ENCODE measurements around the gene DAAM1. TPM values are rescaled to one million over a fixed set of nuclear protein-coding genes. Genes with fewer than 3 reads are reported as not detected.

DAAM1 gene
- total RNA-seq, 1 donor from 2014 or later = 38.0 TPM

DNA sequence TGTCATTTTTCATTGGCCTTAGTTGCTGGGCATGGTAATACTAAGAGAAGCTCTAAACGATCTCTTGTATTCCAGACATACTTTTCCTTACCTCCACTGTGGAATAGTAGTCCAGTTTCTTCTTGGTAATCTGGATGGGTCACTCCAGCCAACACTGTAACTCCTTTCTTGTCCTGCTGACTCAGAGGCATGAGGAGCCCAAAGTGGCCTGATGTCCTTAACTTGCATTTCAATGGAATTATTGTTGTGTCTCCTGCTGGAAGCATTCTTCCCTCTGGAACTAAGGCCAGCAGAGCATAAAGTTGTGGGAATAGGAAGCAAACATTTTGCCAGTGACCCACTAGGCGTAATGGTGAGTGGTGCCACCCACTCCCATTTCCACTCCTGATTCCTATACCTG is 33.1 kb downstream of the DAAM1 start:
- DNase-seq (ENCODE audit: low read depth) (peak; percentile 23), FAIRE-seq (no peak)
- H3K79me2 ChIP-seq (ENCODE audit: insufficient read depth, low read length) = peaks cover 73% of the 10 kb centered on the region
- TF ChIP-seq, protein P1, sequence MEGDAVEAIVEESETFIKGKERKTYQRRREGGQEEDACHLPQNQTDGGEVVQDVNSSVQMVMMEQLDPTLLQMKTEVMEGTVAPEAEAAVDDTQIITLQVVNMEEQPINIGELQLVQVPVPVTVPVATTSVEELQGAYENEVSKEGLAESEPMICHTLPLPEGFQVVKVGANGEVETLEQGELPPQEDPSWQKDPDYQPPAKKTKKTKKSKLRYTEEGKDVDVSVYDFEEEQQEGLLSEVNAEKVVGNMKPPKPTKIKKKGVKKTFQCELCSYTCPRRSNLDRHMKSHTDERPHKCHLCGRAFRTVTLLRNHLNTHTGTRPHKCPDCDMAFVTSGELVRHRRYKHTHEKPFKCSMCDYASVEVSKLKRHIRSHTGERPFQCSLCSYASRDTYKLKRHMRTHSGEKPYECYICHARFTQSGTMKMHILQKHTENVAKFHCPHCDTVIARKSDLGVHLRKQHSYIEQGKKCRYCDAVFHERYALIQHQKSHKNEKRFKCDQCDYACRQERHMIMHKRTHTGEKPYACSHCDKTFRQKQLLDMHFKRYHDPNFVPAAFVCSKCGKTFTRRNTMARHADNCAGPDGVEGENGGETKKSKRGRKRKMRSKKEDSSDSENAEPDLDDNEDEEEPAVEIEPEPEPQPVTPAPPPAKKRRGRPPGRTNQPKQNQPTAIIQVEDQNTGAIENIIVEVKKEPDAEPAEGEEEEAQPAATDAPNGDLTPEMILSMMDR (IDR thresholded peaks at IDR 0.05; ENCODE audit: insufficient read depth, low read depth, low read length) = no peak
- no peak for TF ChIP-seq EZH2 (IDR thresholded peaks at IDR 0.05; ENCODE audit: insufficient read depth, low read length)
- Mint-ChIP-seq H3K4me1 (ENCODE audit: low read depth, unreplicated experiment) (peaks cover 15% of the 10 kb centered on the region), H3K4me3 (ENCODE audit: unreplicated experiment) (no peak overlapping the region), H3K27ac (ENCODE audit: unreplicated experiment) (no peak overlapping the region), H3K27me3 (ENCODE audit: low read depth, unreplicated experiment) (no peaks in the 10 kb centered on the region), H3K36me3 (ENCODE audit: low read depth, unreplicated experiment) (peaks cover 15% of the 10 kb centered on the region), H3K9me3 (ENCODE audit: unreplicated experiment) (no peaks in the 10 kb centered on the region)
- no peaks in the 10 kb centered on the region for H3K9me3 ChIP-seq (ENCODE audit: insufficient read depth, low read depth, low read length)
- H3K36me3 ChIP-seq (ENCODE audit: insufficient read depth, low read length) = no peaks in the 10 kb centered on the region
- H3K4me1 ChIP-seq (ENCODE audit: insufficient read depth, low read length) = no peaks in the 10 kb centered on the region
- H4K20me1 ChIP-seq (ENCODE audit: insufficient read depth, low read length) = peaks cover 57% of the 10 kb centered on the region
- H3K27me3 ChIP-seq (ENCODE audit: insufficient read depth, low read length) = no peaks in the 10 kb centered on the region
- no peak overlapping the region for H2AFZ ChIP-seq (ENCODE audit: low read depth, low read length)
- no peak overlapping the region for H3K4me2 ChIP-seq (ENCODE audit: low read length)
- H3K4me3 ChIP-seq (ENCODE audit: insufficient read depth, low read depth, low read length) = no peak overlapping the region
- H3K9ac ChIP-seq (ENCODE audit: low read length) = no peak overlapping the region
- no peak overlapping the region for H3K27ac ChIP-seq (ENCODE audit: low read depth, low read length)

DNA sequence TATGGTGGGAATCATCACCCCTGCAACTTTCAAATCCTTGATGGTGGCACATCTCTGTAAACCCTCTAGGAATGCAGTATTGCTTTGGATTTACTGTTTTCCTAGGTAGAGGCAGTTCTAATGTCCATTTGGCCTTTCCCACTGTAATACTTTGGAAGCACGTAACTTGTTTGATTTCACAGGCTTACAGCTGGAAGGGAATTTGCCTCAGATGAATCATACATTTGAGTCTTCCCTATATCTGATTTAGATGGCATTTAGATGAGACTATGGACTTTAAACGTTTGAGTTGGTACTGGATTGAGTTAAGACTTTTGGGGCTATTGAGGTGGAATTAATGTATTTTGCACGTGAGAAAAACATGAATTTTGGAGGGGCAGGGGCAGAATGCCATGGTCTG is 35.9 kb downstream of the DAAM1 start:
- H3K79me2 ChIP-seq (ENCODE audit: insufficient read depth, low read length) = peaks cover 69% of the 10 kb centered on the region
- no peaks in the 10 kb centered on the region for H3K9me3 ChIP-seq (ENCODE audit: insufficient read depth, low read depth, low read length)
- no peak for TF ChIP-seq EZH2 (IDR thresholded peaks at IDR 0.05; ENCODE audit: insufficient read depth, low read length)
- TF ChIP-seq, protein P1 (IDR thresholded peaks at IDR 0.05; ENCODE audit: insufficient read depth, low read depth, low read length) = no peak
- no peak overlapping the region for H3K4me2 ChIP-seq (ENCODE audit: low read length)
- no peaks in the 10 kb centered on the region for H3K36me3 ChIP-seq (ENCODE audit: insufficient read depth, low read length)
- no peak overlapping the region for H3K27ac Mint-ChIP-seq (ENCODE audit: unreplicated experiment)
- no peaks in the 10 kb centered on the region for H3K4me1 ChIP-seq (ENCODE audit: insufficient read depth, low read length)
- no peak overlapping the region for H2AFZ ChIP-seq (ENCODE audit: low read depth, low read length)
- peak; percentile 46 for DNase-seq (ENCODE audit: low read depth)
- no peak overlapping the region for H3K4me3 ChIP-seq (ENCODE audit: insufficient read depth, low read depth, low read length)
- peaks cover 65% of the 10 kb centered on the region for H4K20me1 ChIP-seq (ENCODE audit: insufficient read depth, low read length)
- H3K27me3 Mint-ChIP-seq (ENCODE audit: low read depth, unreplicated experiment) = no peaks in the 10 kb centered on the region
- H3K4me3 Mint-ChIP-seq (ENCODE audit: unreplicated experiment) = no peak overlapping the region
- no peak overlapping the region for H3K27ac ChIP-seq (ENCODE audit: low read depth, low read length)
- no peak for FAIRE-seq
- H3K36me3 Mint-ChIP-seq (ENCODE audit: low read depth, unreplicated experiment) = peaks cover 15% of the 10 kb centered on the region
- H3K4me1 Mint-ChIP-seq (ENCODE audit: low read depth, unreplicated experiment) = peaks cover 22% of the 10 kb centered on the region
- no peaks in the 10 kb centered on the region for H3K27me3 ChIP-seq (ENCODE audit: insufficient read depth, low read length)
- H3K9me3 Mint-ChIP-seq (ENCODE audit: unreplicated experiment) = no peaks in the 10 kb centered on the region
- H3K9ac ChIP-seq (ENCODE audit: low read length) = no peak overlapping the region

DNA sequence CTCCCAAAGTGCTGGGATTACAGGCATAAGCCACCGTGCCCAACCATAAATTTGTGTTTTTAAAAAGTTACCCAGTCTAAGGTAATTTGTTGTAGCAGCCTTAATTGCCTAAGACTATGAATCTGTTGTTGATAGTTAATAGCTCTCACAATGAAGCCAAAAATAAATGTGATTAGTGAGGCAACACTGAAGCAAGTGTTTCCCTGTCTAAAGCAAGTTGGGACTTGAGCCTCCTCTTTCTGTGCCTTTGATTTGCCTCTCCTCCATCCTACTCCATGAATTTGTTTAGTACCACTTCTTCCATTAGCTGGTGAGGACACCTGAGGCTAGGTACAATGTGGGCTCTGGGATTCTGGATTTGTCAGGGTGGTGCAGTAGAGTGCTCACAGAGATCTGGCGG is 36.8 kb downstream of the DAAM1 start:
- no peaks in the 10 kb centered on the region for H3K4me1 ChIP-seq (ENCODE audit: insufficient read depth, low read length)
- TF ChIP-seq, protein P1 (IDR thresholded peaks at IDR 0.05; ENCODE audit: insufficient read depth, low read depth, low read length) = no peak
- TF ChIP-seq EZH2 (IDR thresholded peaks at IDR 0.05; ENCODE audit: insufficient read depth, low read length) = no peak
- no peak overlapping the region for H3K4me2 ChIP-seq (ENCODE audit: low read length)
- no peak overlapping the region for H3K9ac ChIP-seq (ENCODE audit: low read length)
- DNase-seq (ENCODE audit: low read depth) = no peak
- no peak for FAIRE-seq
- peaks cover 15% of the 10 kb centered on the region for H3K36me3 Mint-ChIP-seq (ENCODE audit: low read depth, unreplicated experiment)
- no peak overlapping the region for H3K27ac ChIP-seq (ENCODE audit: low read depth, low read length)
- no peaks in the 10 kb centered on the region for H3K36me3 ChIP-seq (ENCODE audit: insufficient read depth, low read length)
- H3K4me3 Mint-ChIP-seq (ENCODE audit: unreplicated experiment) = no peak overlapping the region
- peaks cover 68% of the 10 kb centered on the region for H3K79me2 ChIP-seq (ENCODE audit: insufficient read depth, low read length)
- H3K27ac Mint-ChIP-seq (ENCODE audit: unreplicated experiment) = no peak overlapping the region
- H3K9me3 Mint-ChIP-seq (ENCODE audit: unreplicated experiment) = no peaks in the 10 kb centered on the region
- no peak overlapping the region for H3K4me3 ChIP-seq (ENCODE audit: insufficient read depth, low read depth, low read length)
- H3K27me3 Mint-ChIP-seq (ENCODE audit: low read depth, unreplicated experiment) = no peaks in the 10 kb centered on the region
- H3K9me3 ChIP-seq (ENCODE audit: insufficient read depth, low read depth, low read length) = no peaks in the 10 kb centered on the region
- peaks cover 23% of the 10 kb centered on the region for H3K4me1 Mint-ChIP-seq (ENCODE audit: low read depth, unreplicated experiment)
- peaks cover 64% of the 10 kb centered on the region for H4K20me1 ChIP-seq (ENCODE audit: insufficient read depth, low read length)
- H3K27me3 ChIP-seq (ENCODE audit: insufficient read depth, low read length) = no peaks in the 10 kb centered on the region
- no peak overlapping the region for H2AFZ ChIP-seq (ENCODE audit: low read depth, low read length)

Measured in astrocyte (in vitro differentiated cells and primary cell).